Dedifferentiated amniotic fluid mesenchymal stem cell (primary cell): ENCODE measurements around the gene MAP2K6.
A peak's percentile ranks its signal among the peaks of the same experiment; 100 is the strongest.

Experiments
- DNase-seq: peaks from one replicate; pipeline ENCODE4 v3.0.0-alpha.2; 2016; ENCODE audit errors: extremely low spot score

Gene MAP2K6

DNA sequence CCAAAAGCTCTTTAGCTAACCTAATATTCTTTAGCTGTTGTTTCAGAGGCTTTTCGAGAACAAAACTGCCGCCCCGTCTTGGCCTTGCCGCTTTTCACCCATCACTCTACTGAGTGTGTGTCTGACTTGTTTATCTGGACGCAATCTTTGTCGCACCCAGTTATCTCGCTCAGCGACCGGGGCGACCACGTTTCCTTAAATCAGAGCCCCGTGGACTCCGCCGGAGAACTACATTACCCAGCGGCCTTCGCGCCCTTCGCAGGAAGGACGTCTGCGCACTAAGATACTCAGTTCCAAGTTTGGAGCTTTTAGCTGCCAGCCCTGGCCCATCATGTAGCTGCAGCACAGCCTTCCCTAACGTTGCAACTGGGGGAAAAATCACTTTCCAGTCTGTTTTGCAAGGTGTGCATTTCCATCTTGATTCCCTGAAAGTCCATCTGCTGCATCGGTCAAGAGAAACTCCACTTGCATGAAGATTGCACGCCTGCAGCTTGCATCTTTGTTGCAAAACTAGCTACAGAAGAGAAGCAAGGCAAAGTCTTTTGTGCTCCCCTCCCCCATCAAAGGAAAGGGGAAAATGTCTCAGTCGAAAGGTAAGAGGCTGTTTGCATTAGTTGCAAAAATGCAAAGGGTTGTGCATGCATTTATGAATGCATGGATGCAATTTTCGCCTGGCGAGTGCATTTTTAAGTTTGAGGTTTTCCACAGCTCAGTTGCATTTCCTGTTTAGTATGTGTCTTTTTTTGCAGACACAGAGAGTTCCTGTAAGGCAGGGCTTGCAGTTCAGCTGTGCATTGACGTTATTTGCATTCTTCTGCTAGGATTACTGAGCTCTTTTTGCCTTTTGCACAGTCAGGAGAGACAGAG, at the start of gene MAP2K6:
MAP2K6 (plus strand) TSS at position 290 of the 867 bp plus-strand sequence; CDS start at position 578, 288 bp downstream.
- peak; percentile 60 for DNase-seq

GRCh38 chr17:69367298-69367697, 47.2 kb upstream of the MAP2K6 start:
- DNase-seq: no peak

GRCh38 chr17:69373069-69373468, 41.4 kb upstream of the MAP2K6 start:
- DNase-seq: no peak

DNA sequence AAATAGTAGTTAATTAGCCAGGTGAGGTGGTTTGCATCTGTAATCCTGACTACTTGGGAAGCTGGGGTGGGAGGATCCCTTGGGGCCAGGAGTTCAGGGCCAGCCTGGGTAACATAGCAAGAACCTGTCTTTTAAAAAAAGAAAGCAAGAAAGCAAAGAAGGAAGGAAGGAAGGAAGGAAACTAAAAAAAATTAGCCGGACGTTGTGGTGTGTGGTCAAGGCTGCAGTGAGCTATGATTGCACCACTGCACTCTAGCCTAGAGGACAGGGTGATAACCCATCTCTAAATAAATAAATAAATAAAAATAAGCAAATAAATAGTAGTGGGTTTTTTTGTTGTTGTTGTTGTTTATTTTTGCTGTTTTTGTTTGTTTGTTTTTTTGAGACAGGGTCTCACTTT, 39.3 kb upstream of the MAP2K6 start:
- DNase-seq: no peak

DNA sequence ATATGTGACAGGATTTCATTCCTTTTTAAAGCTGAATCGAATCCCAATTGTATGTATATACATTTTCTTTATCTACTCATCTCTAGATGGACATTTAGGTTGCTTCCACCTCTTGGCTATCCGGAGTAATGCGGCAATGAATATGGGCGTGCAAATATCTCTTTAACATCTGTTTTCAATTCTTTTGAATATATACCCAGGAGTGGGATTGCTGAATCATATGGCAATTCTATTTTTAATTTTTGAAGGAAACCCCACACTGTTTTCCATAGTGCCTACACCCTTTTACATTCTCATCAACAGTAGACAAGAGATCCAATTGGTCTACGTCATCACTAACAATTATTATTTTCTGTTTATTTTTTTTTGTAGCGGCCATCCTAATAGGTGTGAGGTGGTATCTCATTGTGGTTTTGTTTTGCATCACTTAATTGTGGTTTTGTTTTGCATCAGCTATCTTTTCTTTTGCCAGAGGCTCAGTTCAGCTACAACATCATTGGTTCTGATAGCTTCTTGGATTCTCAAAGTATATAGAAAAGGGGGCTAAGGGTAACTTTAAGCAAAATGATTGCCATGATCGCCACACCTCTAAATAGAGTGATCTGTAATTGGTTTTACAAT, 25.6 kb upstream of the MAP2K6 start:
- DNase-seq: peak; percentile 30

DNA sequence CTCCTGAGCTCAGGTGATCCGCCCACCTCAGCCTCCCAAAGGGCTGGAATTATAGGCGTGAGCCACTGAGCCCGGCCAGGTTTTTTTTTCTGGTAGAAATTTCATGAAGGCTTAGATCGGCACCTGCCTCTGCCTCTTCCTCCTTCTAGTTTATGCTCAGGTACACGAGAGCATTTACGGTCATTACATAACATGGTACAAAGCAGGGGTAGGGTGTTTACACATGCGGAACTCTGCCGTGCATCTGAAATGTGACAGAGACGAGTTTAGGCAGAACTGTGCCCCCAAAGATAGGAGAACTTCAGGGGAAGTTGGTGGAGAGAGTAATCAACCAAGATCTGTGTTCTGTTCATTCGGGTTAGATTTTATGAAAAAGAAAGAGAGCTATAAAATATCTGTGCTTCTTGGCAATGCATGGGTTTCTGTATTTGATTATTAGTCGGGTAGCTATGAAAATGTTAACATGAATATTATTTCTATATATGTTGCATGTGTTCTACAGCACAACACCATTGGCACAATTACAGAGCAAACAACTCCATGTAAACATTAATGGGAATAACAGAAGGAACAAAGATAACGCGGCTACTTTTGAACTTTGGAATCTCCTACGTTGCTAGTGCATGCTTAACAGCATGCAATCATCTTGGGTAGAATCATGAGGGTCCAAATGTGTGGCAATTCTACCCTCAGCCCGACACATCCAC, 23.5 kb upstream of the MAP2K6 start:
- no peak for DNase-seq

DNA sequence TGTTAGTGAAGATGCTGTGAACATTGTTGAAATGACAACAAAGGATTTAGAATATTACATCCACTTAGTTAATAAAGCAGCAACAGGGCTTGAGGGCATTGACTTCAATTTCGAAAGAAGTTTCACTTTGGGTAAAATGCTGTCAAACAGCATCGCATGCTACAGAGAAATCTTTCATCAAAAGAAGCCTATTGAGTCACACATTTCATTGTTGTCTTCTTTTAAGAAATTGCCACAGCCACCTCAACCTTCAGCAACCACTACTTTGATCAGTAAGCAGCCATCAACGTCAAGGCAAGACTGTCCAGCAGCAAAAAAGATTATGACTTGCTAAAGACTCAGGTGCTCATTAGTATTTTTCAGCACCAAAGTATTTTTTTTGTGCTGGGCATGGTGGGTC, 13.2 kb upstream of the MAP2K6 start:
- no peak for DNase-seq

DNA sequence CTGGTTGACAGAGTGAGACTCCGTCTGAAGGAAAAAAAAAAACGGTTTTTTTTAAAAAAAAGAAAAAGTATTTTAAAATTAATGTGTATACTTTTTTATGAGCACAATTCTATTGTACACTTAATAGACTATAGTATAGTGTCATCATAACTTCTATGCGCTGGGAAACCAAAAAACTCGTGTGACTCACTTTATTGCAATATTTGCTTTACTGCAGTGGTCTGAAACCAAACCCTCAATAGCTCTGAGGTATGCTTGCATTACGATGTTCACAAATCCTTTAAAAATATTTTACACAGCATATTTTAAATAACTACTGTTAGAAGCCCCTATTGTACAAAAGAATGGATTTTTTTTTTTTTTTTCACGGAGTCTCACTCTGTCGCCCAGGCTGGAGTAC, 12.4 kb upstream of the MAP2K6 start:
- DNase-seq: no peak

- DNase-seq: no peak
Observed at GRCh38 chr17:69404399-69404798, 10.1 kb upstream of the MAP2K6 start.

DNA sequence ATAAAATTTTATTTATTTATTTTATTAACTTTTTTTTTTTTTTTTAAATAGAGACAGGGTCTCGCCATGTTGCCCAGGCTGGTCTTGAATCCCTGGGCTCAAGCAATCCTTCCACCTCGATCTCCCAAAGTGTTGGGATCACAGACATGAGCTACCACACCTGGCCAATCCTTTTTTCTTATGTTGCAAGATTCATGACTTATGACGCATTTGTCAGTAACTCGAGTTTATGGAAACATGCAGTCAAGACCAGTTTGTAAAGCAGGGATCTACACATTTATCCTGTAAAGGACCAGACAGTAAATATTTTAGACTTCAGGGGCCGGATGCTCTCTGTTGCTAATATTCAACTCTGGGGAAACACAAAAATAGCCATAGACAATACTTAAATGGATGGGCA, 9.4 kb upstream of the MAP2K6 start:
- no peak for DNase-seq

DNA sequence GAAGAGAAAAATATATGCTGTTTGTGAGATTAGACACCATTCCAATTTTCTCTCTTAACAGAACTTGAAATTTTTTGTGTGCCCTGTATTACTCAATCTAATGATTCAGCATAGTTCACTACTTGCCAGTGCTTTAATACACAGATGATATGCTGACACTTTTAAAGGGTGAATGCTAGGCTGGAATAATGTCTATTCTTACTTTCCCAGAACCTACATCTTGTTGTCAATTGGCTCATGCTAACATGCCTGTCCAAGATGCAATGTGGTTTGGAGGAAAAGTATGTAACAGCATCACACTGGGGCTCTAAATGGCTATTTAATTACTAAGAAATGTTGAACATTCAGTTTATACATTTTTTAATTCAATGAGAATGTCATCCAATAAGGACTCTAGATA, 7.6 kb upstream of the MAP2K6 start:
- no peak for DNase-seq

DNA sequence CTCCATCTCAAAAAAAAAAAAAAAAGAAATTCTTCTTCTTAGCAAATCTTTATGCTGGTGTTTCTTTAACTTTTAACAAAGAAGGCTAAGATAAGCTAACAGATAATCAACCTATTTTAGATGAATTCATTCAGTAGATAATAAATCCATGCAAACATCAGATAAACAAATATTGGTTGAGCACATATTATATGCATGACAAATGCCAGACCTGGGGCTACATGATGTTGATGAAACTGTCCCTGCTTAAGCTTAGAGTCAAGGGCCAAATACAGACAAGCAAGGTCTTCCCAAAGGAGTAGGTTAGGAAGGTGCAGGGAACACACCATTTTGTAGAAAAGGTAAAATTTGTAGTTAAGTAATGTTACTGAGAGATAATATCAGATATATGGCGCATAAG, 6.7 kb upstream of the MAP2K6 start:
- no peak for DNase-seq

DNA sequence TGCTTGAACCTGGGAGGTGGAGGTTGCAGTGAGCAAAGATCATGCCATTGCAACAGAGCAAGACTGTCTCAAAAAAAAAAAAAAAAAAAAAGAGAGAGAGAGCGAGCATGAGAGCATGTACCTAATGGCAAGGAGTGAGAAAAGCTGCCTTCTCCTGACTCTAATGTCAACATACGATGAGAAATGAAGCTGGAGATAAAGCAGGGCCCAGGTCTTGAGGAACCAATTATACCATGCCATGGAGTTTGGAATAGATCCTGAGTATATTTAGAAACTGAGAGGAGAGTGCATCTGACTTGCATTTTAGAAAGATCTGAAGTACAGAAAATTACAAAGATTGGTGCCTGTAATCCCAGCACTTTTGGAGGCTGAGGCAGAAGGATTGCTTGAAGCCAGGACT, 3.8 kb upstream of the MAP2K6 start:
- no peak for DNase-seq

- no peak for DNase-seq
Observed at GRCh38 chr17:69411766-69412165, 2.7 kb upstream of the MAP2K6 start.

DNA sequence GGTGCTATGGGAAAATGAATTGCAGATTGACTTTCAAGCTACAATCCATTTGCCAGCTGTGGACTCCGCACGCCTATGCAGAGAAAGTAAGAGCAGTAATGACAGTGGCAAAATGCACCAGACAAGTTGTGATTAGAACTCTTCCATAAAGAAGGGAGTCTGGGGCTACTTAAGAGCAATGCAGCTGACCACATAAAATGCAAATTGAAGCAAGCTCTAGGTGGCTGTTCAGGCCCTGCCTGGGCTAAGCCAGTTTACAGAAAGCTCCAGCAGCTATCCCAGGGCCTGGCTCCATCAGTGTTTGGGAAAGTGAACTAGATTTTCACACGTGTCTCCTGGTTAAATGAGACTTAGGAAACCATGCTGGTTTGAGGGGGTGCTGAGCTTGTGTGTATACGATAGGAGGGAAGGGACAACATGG, 2.2 kb upstream of the MAP2K6 start:
- no peak for DNase-seq

DNA sequence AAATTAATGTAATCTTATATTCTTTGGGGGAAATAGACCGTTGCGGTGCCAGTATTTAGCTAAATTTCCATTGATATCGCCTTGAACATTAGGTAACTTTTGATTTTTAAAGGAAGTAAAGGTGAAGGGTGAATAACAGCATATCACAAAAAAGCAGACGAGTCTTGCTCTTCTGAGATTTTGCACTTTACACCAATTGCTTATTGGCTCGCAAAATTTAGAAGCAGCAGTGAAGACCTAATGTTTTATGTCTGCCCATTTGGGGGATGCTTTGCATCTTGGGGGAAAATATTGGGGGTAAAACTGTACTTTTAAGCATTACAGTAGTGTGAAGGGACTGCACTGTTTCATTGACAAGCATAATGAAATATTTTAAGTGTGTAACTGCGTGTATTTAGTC, 934 bp downstream of the MAP2K6 start:
- DNase-seq: no peak

GRCh38 chr17:69417545-69418483, 3.3 kb downstream of the MAP2K6 start:
- DNase-seq: no peak

GRCh38 chr17:69418535-69418934, 4.0 kb downstream of the MAP2K6 start:
- DNase-seq: no peak

- DNase-seq: no peak
Observed at GRCh38 chr17:69423450-69423849, 9.0 kb downstream of the MAP2K6 start.

DNA sequence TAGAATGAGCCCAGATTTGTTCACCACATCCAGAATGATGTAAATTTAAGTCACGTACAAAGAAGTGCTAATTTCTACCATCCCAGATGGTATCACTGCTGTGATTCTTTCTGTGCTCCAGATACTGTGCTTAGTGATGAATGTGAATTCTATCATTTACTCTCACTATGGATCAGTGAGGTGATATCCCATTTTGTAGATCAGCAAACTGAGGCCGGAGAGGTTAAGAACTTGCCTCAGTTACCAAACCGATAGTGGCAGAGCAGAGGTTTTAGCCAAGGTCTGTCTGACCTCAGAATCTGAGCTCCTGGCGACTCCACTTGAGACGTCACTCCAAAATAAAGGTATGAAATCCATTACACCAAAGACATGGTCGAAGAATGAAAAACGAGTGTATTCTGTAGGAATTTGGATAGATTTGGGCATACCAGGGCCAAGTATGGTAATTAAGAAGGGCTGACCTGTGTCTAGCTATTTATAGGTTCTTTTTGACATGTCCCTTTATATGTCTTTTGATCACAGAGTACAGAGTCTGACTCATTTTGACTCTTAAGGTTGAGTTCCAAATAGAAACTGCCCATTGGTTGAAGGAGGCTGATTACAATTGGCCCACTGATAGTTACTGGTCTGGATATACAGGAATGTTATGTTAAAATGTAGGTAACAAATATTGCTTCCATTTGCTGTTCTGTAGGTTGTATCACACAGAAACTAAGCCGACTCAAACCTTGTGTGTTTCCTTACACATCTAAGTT, 10.0 kb downstream of the MAP2K6 start:
- DNase-seq: no peak

DNA sequence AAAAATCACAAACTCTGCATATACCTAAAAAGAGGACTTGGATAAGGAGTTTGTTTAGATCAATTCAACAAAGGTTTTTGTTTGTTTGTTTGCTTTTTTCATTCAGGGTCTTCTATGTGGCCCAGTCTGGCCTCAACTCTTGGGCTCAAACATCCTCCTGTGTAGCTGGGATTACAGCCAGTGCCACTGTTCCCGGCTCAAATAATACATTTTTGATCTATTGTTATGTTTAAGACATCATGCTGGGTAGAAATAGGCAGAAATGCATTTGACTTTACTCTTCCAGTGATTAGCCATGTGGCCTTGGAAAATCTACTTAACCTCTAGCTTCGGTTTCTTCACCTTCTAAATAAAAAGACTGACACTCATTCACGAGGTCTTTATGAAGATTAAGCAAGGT, 11.5 kb downstream of the MAP2K6 start:
- no peak for DNase-seq
